MM.1S (cell line): Measurements from ENCODE around the gene ZSCAN12.

Source experiments
- DNase-seq: peaks from one replicate; pipeline ENCODE4 v3.0.0-alpha.2; 2015
- H2AFZ ChIP-seq: fragments of 300-600 bp; sonication (generic); 2 replicates; pipeline ENCODE4 v1.6.0; 2016; ENCODE audit warnings: antibody characterized with exemption, low read length
- H3F3A ChIP-seq: fragments of 300-600 bp; sonication (generic); 2 replicates; pipeline ENCODE4 v1.6.1; 2016; ENCODE audit warnings: mild to moderate bottlenecking, antibody characterized with exemption, low read length, moderate library complexity, mixed read lengths; ENCODE audit not compliant: insufficient read depth
- H3K27ac ChIP-seq: fragments of 300-600 bp; sonication (generic); 2 replicates; pipeline ENCODE4 v1.5.1; 2016; ENCODE audit warnings: mild to moderate bottlenecking, low read length
- H3K27me3 ChIP-seq: fragments of 300-600 bp; sonication (generic); replicated peaks from 2 replicates; pipeline ENCODE4 v1.6.0; 2016; ENCODE audit warnings: low read length; ENCODE audit not compliant: insufficient read depth
- H3K36me3 ChIP-seq: fragments of 300-600 bp; sonication (generic); replicated peaks from 2 replicates; pipeline ENCODE4 v1.6.1; 2016; ENCODE audit warnings: mild to moderate bottlenecking, low read length, mixed read lengths; ENCODE audit not compliant: insufficient read depth
- H3K4me1 ChIP-seq: fragments of 300-600 bp; sonication (generic); 2 replicates; pipeline ENCODE4 v1.6.1; 2016; ENCODE audit warnings: low read length, mixed read lengths
- H3K4me2 ChIP-seq: fragments of 300-600 bp; sonication (generic); 2 replicates; pipeline ENCODE4 v1.6.0; 2016; ENCODE audit warnings: low read depth, low read length
- H3K4me3 ChIP-seq: fragments of 300-600 bp; sonication (generic); 2 replicates; pipeline ENCODE4 v1.5.1; 2016; ENCODE audit warnings: low read length, mixed read lengths
- H3K79me2 ChIP-seq: fragments of 300-600 bp; sonication (generic); 2 replicates; pipeline ENCODE4 v1.6.1; 2016; ENCODE audit warnings: mixed run types, low read length, mixed read lengths
- H3K9ac ChIP-seq: fragments of 300-600 bp; sonication (generic); 2 replicates; pipeline ENCODE4 v1.6.1; 2016; ENCODE audit warnings: low read length, mixed read lengths
- H3K9me2 ChIP-seq: fragments of 300-600 bp; sonication (generic); replicated peaks from 2 replicates; pipeline ENCODE4 v1.6.1; 2016; ENCODE audit warnings: mild to moderate bottlenecking, low read length, mixed read lengths; ENCODE audit not compliant: insufficient read depth
- H3K9me3 ChIP-seq: fragments of 300-600 bp; sonication (generic); replicated peaks from 2 replicates; pipeline ENCODE4 v1.6.1; 2016; ENCODE audit warnings: mild to moderate bottlenecking, low read length, mixed read lengths; ENCODE audit not compliant: insufficient read depth
- H4K20me1 ChIP-seq: fragments of 300-600 bp; sonication (generic); 2 replicates; pipeline ENCODE4 v1.6.1; 2016; ENCODE audit warnings: mild to moderate bottlenecking, low read length, moderate library complexity, mixed read lengths; ENCODE audit not compliant: insufficient read depth
- CTCF ChIP-seq: fragments of 300-600 bp; sonication (generic); IDR thresholded peaks from 2 replicates; pipeline ENCODE4 v1.5.1; 2016; ENCODE audit warnings: antibody characterized with exemption, low read length, mixed read lengths
- EZH2 ChIP-seq: fragments of 300-600 bp; sonication (generic); optimal IDR thresholded peaks from 2 replicates; pipeline ENCODE3; 2017; ENCODE audit warnings: low read depth, mild to moderate bottlenecking, antibody characterized with exemption, low read length, mixed read lengths
- EZH2phosphoT487 ChIP-seq: fragments of 300-600 bp; sonication (generic); IDR thresholded peaks from 2 replicates; pipeline ENCODE4 v1.6.1; 2018; ENCODE audit warnings: antibody characterized with exemption, low read length

The ZSCAN12 gene

DNA sequence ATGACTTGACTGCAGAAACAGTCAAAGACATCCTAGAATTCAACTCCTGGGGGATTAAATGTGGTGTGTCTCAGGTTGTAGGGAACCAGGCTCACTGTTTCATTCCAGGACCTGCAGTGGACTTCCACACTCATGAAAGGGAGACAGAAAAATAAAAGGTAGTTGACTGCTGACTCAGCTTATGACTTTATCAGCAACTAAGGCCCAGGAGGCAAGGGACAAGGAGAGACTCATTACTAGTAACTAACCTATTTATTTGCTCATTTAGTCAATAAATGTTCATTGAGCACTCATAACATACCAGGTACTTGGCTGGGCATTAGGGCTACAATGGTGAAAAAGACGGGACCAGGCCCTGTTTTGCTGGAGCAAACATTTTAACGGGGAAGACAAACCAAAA, 66.5 kb downstream of the ZSCAN12 start:
- no peaks in the 10 kb centered on the region for H3K27me3 ChIP-seq
- no peak overlapping the region for H3K27ac ChIP-seq
- H3K9me3 ChIP-seq, result no peaks in the 10 kb centered on the region
- no peaks in the 10 kb centered on the region; the same call in 1 of the 2 replicates for H3F3A ChIP-seq
- no peak for DNase-seq
- H3K79me2 ChIP-seq, result no peaks in the 10 kb centered on the region
- H3K9ac ChIP-seq, result no peak overlapping the region
- H2AFZ ChIP-seq, result no peak overlapping the region
- H3K4me1 ChIP-seq, result peaks cover 9% of the 10 kb centered on the region
- H3K9me2 ChIP-seq, result no peaks in the 10 kb centered on the region
- H3K4me3 ChIP-seq, result no peak overlapping the region
- H3K4me2 ChIP-seq, result no peak overlapping the region
- no peaks in the 10 kb centered on the region for H4K20me1 ChIP-seq
- H3K36me3 ChIP-seq, result no peaks in the 10 kb centered on the region
- TF ChIP-seq EZH2 (no peak), CTCF (no peak), EZH2phosphoT487 (no peak)

DNA sequence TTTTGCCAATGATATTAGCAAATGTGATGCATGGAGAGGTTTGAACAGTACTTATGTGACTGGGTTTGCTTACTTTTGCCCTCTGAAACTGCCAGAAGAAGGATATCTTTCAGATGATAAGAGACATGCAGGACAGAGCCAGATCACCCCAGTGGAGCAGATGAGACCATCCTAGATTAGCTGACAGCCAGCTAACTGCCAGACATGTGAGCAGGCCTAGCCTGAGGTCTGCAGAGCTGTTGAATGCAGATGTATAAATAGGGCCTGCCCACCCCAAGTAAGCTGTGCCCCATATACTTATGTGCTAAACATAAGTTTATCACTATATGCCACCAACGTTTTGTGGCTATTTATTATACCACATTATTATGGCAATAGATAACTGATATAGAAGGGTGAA, 69.5 kb downstream of the ZSCAN12 start:
- no peaks in the 10 kb centered on the region for H3F3A ChIP-seq
- H3K4me1 ChIP-seq, result no peaks in the 10 kb centered on the region
- no peak for DNase-seq
- no peak overlapping the region for H3K9ac ChIP-seq
- no peaks in the 10 kb centered on the region for H3K9me2 ChIP-seq
- H3K79me2 ChIP-seq, result no peaks in the 10 kb centered on the region
- no peak overlapping the region for H3K4me3 ChIP-seq
- TF ChIP-seq EZH2phosphoT487, result no peak
- no peaks in the 10 kb centered on the region for H4K20me1 ChIP-seq
- no peaks in the 10 kb centered on the region for H3K9me3 ChIP-seq
- H3K4me2 ChIP-seq, result no peak overlapping the region
- no peak overlapping the region for H2AFZ ChIP-seq
- no peaks in the 10 kb centered on the region for H3K36me3 ChIP-seq
- no peak overlapping the region for H3K27ac ChIP-seq
- H3K27me3 ChIP-seq, result no peaks in the 10 kb centered on the region
